NCI-H1417 (cell line): ENCODE data around the gene FRK.

ENCODE experiments used
- DNase-seq, 3 experiments: peaks; one replicate each; lab custom pipeline; 2025; lab: John Stamatoyannopoulos, UW

Gene FRK

DNA sequence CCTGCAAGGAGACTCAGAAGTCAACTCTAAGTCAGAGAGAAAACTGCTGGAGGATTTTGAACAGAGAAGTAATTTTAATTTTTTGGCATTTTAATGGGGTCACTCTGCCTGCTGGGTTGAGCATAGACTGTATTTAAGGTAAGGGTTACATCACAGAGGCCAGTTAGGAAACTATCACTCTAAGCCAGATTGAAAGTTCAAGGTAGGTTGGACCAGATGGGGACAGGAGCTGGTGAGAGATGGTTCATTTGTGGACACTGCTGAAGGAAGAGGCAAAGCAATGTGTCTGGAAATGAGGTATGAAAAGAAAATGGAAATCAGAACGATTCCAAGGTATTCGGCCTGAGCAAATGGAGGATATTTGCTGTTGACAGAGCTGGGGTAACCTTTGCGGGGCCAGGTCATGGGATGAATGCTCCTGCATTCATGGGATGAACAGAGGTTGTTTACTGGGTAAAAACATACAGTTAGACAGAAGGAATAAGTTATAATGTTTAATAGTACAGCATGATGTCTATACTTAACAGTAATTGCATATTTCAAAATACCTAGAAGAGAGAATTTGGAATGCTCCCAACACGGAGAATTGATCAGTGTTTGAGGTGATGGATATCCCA, 26.9 kb downstream of the FRK start:
- DNase-seq: no peak

DNA sequence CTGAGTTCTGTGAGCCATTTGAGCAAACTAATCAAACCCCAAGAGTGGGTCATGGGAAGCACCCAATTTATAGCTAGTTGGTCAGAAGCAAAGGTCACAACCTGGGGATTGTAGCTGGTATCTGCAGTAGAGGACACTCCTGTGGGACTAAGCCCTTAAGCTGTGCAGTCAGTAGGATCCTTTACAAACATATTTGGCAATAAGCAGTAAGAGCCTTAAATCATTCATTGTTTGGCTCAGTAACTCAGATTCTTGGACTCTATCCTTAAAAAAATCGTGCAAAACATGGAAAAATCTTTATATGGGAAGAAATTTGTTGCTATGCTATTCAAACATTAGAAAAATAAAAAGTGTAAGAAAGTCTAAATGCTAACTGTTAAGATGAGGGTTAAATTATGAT, 29.9 kb downstream of the FRK start:
- DNase-seq: no peak

DNA sequence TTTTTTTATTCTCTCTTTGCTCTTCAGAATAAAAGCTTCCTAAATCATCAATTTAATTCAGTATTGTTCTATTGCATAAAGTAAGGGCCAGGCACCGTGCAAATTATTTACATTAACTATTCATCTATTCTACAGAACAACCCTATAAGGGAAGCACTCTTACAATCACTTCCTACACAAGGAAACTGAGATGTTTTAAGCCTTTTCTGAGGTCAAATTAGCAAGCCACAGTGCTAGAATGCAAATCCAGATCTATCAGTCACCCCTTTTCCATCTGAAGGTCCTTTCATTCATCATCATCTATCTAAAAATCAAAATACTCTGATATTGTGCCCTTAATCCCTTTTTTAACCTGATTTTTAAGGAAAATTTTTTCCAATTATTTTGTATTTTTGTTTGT, 31.2 kb downstream of the FRK start:
- DNase-seq: no peak

DNA sequence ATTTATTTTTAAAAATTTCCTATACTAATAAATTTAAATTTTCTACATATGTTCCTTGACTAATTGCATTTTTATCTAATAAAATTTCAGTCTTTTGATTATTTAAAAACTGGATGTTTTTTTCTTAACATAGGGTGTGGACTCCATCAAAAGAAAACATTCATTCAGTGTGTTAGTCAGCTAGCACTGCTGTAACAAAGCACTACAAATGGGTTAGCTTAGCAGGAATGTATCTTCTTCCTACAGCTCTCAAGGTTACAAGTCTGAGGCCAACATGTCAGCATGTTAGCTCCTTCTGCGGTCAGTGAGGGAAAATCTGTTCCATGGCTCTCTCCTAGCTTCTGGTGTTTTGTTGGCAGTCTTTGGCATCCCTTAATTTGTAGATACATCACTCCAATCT, 32.5 kb downstream of the FRK start:
- no peak for DNase-seq

DNA sequence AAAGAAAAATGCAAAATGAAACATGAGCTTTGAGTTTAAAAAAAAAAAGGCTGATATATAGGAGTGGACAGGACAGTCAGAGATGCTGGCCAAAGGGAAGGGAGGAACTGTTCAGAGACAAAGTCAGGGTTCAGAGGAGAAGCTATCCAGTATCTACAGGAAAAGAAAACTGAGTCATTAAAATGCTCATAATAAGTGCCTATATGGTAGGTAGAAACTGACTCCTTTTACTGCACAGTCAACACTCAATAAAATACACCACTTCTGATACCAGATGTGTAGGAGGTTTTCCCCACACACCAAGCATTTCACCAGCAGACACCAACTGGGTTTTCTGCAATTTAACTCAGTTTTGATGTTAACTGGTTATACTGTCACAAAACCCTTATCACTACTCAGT, 32.9 kb downstream of the FRK start:
- DNase-seq: no peak

DNA sequence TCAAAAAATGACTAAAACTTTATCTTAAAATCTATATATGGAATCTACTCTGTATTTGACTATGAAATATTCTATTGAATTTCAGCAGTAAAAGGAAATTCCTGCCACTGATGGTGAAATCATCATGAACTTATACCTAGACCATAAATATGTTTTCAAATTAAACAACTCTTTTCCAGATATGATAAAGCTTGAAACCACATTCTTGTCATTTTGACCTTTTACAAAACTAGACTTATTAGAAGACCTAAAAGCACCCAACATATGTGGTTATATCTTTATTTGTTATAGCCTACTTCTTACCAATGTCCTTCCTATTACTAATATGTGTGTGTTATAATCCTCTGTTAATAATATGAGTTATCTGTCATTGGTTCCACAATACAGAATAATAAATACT, 35.3 kb downstream of the FRK start:
- DNase-seq: no peak

DNA sequence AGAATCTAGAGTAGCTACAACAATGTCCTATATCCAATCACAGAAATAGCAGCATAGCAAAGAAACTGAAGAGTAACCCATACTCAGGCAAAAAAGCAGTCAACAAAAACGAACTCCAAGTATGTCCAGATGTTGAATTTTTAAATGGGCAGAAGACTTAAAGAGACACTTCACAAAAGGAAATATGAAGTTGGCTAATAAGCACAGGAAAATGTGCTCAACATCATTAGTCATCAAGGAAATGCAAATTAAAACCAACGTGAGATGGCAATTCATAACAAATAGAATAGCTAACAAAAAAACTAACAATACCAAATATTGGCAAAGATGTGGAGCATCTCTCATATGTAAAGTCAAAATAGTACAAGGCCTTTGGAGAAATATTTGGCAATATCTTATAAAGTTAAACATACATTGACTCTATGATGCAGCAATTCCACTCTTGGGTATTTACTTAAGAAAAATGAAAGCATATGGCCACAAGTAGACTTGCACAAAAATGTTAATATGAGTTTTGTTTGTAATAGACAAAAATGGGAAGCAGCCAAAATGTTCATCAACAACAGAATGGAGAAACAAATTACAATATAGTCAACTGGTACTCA, 37.7 kb downstream of the FRK start:
- DNase-seq: no peak

DNA sequence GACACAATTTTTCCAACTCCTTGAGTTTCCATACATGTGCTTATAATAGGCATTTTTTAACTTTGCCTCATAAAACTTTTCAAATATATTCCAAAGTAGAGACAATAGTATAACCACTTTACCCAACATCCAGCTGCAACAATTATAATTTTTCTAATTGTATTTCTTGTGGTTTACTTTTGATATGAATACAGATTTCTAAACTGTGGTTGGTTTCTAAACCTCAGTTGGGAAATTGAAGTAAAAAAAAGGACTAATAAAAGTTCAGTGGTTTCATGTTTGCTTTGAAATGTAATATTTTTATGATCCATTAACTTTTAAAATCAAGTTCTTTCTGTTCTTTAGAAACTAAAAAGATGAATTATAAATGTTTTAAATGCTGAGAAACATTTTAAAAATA, 40.0 kb downstream of the FRK start:
- DNase-seq: no peak

DNA sequence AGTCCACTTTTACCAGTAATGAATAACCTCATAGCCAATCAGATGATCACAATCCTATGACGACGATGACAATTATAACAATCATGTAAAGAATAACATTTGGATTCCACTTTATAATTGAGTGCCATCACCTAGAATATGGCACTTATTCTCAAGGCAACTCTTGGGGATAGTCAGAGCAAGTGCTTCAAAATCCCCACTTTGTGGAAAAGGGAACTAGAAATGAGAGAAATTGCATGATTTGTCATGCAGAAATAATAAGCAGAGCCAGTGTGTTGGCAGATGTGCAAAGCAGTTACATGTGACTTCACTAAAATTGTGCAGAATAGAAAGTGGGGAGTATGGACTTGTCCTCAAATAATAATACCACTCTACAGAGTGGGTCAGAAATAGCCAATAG, 41.3 kb downstream of the FRK start:
- no peak for DNase-seq

DNA sequence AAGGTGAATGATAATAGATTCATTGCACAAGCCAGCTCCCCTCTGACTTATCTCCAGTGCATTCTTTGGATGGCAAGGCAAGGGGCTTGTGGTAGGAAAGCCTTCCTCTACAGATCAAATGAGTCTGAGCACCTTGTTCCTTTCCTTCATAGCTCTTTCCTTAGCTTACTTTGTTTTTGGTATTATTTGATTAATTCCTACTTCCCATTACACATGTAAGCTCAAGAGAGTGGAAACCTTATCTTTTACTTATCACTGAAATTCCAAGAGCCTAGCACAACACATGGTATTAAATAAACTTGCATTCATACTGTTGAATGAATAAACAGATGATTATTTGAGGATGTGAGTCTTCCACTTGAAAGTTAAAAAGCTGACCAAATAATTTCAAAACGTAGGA, 41.7 kb downstream of the FRK start:
- DNase-seq: no peak

DNA sequence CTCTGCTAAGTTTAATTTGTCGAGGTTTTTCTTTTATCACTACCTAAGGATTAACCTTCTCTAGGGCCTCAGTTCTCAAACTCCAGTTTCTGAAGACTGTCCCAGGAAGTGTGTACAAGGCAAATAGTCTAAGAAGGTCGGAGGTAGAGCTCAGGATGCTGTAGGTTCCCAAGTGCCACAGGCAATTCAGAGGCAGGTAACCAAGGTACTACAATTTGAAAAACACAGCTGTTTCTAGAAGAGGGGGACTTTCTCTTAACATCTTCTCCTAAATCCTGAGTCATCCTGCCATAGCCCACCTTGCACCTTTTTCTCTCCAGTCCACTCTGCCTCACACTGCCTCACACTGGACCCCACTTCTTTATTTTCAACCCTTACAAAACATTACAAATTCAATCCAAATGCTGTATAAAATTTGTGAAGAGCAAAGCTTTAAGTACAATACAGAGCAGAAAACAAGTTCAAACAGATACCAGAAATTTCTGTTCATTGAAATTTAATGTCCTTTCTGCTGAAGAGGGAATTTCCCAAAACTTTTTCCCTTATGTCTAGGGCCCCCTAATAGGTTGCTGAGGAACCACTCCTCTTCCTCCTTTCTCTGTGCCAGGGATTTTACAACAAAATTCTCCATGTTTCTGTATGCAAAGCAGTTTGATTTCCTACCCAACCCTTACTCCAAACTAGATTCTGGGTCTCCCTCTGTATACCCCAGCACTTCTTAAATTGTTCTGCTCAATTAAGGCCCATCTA, 43.0 kb downstream of the FRK start:
- DNase-seq: no peak

DNA sequence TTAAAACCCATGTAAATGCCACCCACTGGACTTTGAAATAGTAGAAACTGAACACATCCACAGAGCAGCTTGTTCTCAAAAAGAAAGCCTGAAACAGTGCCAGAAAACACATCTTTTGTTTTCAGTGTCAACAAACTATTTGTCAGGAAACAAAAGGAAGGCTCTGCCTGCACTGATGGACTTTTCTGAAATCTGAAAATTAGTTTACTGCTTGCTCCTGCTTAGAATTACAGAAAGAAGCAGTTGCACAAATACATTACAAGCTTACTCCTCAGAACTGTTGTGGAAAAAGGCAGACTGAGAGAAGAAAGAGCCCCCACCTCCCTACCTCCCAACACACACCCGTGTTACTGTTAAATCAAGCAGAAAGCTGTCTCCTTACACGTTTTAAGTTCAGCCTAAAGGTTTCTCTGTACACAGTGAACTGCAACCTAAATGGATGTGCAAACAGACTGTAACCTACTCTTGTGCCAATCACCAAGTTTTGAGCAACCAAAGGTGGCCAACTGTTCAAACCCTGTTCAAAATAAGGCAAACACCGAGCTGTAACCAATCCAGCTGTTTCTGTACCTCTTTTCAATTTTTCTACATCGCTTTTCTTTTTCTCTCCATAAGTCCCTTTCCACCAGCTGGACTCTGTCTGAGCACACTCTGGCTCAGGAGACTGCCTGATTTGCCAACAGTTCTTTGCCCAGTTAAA, 43.7 kb downstream of the FRK start:
- peak in 2 of 3 experiments; percentile 34 to 63 for DNase-seq

DNA sequence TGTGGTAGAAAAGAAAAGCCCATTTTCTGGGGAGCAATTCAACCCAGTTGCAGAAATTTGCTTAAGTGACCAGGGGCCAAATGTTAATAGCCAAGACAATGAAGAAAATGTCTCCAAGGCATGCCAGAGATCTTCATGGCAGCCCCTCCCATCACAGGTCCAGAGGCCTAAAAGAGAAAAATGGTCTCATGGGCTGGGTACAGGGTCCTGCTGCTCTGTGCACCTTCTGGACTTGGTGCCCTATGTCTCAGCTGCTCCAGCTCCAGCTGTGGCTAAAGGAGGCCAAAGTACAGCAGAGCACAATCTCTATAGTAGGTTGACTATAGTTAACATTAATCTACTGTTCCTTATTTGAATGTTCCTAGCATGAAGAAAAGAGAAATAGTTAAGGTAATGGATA, 44.7 kb downstream of the FRK start:
- DNase-seq: no peak

DNA sequence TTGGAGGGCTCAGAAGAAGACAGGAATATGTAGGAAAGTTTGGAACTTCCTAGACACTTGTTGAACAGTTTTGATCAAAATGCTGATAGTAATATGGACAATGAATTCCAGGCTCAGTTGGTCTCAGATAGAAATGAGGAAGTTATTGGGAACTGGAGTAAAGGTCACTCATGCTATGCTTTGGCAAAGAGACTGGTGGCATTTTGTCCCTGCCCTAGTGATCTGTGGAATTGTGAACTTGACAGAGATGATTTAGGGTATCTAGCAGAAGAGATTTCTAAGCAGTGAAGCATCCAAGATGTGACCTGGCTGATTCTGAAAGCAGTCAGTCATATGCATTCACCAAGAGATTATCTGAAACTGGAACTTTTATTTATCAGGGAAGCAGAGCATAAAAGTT, 45.1 kb downstream of the FRK start:
- DNase-seq: no peak

DNA sequence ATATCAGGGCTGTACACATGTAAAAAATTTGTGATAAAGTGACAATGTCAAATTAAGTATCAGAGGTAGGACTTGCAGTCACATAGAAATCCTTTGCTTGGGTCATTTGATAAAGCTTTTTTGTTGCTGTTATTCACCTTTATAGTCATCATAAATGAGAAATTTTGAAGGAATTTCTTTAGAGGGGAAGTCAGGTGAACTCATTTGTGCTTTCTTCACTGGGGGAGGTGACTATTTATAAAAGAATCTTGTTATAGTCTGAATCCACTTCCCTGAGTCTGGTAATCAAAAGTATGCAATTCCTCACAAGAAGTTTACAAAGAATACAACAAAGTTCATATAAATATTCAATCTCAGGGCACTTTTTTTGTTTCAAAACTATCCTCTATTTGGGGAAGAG, 47.7 kb downstream of the FRK start:
- DNase-seq: no peak

DNA sequence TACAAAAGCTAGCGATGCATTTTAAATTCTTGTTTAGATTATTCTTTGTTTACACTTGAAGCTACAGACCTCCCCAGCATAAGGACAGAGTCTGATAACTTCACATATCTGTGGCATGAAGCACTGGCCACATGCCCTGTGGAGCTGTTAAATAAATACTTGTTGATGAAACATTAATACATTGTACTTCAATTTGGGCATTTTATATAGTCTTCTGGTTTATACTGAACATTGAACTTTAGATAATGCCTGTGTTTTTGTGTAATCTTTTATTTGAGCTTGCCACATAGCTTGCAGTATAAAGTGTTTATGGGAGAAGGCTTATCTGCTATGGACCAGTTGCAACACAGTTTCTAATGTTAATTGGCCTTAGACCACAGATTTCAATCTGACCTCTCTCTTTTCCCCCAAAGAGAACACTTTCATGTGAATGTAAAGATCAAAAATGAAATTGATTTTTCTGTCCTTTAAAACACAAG, 48.2 kb downstream of the FRK start:
- DNase-seq: no peak

DNA sequence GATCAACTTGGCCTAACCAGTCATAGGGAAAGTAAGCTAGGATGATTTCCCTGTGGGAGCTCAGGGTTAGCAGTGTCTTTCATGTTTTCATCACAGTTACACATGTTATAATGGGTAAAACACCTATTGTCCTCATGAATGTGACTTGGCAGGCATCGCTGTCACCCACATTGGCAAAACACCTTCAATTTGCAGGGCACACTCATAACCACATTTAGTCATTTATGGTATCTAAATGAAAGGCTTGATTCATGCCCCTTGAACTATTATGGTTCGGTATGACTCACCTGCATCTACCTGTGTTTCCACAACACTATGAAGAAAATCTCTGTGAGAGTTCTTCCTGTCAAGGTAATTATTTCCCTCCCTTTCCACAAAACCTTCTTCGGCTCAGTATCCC, 49.2 kb downstream of the FRK start:
- DNase-seq: peak in 1 of 3 experiments; percentile 25

DNA sequence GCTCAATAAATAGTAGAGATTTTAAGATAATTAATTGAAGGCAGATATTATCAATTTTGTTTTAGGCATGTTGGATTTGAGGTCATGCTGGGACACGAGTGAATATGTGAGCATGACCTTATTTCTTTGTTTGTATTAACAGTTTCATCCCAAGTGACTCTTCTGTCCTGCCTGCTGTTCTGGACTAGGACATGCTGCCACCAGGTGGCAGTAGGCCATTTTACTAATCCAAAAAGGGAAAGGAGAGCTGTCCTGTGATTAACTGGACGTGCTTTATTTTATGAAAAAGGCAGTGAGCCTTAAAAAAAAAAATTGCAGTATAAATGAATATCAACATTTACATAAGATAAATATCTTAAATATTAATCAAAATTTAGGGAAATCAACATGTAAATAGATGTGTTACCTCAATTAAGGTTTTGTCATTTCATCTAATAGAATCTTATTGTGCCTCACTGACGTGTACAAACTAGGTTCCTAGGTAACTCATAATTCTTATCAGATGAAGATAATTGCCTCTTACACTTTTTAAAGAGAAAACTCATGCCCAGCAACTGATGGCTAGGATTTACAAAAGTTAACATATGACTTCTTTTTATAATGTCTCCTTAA, 49.8 kb downstream of the FRK start:
- DNase-seq: peak; percentile 43 to 75 (median 46)

DNA sequence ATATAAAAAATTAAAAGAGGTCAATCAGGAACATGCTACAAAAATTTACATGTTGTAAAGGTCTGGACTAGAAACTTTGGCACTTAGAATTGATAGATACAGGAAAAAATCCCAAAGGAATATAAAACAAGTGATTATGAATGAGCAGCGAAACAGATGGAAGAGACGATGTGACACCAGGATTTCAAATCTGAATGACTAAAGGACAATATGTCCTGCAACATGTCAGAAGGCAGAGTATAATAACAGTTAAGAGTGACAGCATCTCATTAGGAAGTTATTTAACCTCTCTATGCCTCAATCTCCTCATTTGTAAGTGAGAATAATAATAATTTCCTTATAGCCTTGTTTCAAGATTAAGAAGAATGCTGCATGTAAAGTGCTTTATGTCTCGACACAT, 50.3 kb downstream of the FRK start:
- no peak for DNase-seq

DNA sequence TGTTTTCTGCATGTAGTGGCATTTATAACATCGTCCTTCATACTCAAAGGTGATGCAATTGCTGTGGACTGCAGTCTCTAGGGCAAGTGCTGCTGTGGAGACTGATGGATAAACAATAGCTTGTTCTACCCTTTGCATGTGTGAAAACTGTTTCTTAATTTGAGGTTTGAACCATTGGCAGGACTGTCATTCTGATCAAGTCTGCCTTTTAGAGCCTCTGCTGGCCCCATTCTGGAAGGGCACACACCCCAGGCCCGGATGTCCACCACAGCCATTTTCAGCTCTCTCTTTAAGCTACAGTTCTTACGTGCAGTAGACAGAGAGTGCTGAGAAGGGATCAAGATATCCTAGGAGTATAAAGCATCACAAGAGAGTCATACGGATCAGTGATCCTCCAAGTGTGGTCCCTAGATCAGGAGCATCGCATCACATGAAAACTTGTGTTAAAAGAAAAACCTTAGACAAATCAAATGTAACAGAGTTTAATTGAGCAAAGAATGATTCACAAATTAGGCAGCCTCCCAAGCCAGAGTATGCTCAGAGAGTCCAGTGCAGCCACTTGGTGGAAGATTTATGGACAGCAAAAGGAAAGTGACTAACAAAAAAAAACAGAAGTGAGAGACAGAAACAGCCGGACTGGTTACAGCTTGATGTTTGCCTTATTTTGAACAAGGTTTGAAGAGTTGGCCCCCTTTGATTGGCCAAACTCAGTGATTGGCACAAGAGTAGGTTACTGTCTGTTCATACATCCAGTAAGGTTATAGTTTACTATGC, 52.0 kb downstream of the FRK start:
- peak in 1 of 3 experiments; percentile 45 for DNase-seq
